ENCODE measurements around the gene ISM1.
A peak's percentile ranks its signal among the peaks of the same experiment; 100 is the strongest.

ISM1 gene

GRCh38 chr20:13261460-13262301 is 40.6 kb downstream of the ISM1 start:
- TF ChIP-seq, protein P1, sequence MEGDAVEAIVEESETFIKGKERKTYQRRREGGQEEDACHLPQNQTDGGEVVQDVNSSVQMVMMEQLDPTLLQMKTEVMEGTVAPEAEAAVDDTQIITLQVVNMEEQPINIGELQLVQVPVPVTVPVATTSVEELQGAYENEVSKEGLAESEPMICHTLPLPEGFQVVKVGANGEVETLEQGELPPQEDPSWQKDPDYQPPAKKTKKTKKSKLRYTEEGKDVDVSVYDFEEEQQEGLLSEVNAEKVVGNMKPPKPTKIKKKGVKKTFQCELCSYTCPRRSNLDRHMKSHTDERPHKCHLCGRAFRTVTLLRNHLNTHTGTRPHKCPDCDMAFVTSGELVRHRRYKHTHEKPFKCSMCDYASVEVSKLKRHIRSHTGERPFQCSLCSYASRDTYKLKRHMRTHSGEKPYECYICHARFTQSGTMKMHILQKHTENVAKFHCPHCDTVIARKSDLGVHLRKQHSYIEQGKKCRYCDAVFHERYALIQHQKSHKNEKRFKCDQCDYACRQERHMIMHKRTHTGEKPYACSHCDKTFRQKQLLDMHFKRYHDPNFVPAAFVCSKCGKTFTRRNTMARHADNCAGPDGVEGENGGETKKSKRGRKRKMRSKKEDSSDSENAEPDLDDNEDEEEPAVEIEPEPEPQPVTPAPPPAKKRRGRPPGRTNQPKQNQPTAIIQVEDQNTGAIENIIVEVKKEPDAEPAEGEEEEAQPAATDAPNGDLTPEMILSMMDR (IDR thresholded peaks at IDR 0.05), result peak; percentile 82

GRCh38 chr20:13262302-13262650 is 41.2 kb downstream of the ISM1 start:
- TF ChIP-seq, protein P1 (IDR thresholded peaks at IDR 0.05), result peak; percentile 3

- TF ChIP-seq, protein P1 (IDR thresholded peaks at IDR 0.05), result no peak
These were observed 41.7 kb downstream of the ISM1 start for GRCh38 chr20:13262671-13263360.

GRCh38 chr20:13263451-13263850 is 42.4 kb downstream of the ISM1 start:
- TF ChIP-seq, protein P1 (IDR thresholded peaks at IDR 0.05), result no peak

GRCh38 chr20:13264907-13265306 is 43.8 kb downstream of the ISM1 start:
- TF ChIP-seq, protein P1 (IDR thresholded peaks at IDR 0.05), result no peak

GRCh38 chr20:13265941-13266340 is 44.9 kb downstream of the ISM1 start:
- TF ChIP-seq, protein P1 (IDR thresholded peaks at IDR 0.05), result no peak

DNA sequence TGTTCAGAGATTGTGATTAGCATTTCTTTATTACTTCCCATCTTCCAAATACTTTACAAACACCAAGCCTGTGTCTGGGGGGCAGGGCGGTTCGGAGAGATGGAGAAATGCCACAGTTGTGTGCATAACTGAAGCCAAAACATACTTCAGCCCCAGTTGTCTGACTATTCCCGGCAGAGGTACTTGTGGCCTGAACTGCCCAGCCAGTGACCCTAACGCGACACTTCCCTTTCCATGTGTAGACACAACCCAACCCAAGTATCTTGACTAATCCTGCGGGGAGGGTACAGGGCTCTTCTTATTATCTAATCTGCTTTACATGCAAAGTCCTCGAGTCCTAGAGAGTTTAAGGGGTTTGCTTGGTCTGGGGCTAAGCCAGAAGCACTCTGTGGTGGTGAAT is 46.2 kb downstream of the ISM1 start:
- TF ChIP-seq, protein P1 (IDR thresholded peaks at IDR 0.05), result no peak

All from LNCAP (cell line).